NCI-H2107 treated with DMSO at 0.1 percent for 48 hours (cell line): Measurements from ENCODE around the gene ZMYND11.
"Not testable (repeated sequence)": the region's sequence is repeated elsewhere in the genome, so short reads cannot be mapped to it uniquely, and the experiment has no call there.

Experiments
- DNase-seq: peaks from one replicate; lab custom pipeline; 2025; ENCODE audit not compliant: unreplicated experiment; lab: John Stamatoyannopoulos, UW

Gene ZMYND11

GRCh38 chr10:279232-279631 is 144.0 kb downstream of the ZMYND11 start:
- DNase-seq, result no peak

GRCh38 chr10:279655-280054 is 144.4 kb downstream of the ZMYND11 start:
- DNase-seq, result no peak

- DNase-seq, result no peak
Observed at GRCh38 chr10:282294-283139, 147.3 kb downstream of the ZMYND11 start.

GRCh38 chr10:283140-283479 is 147.9 kb downstream of the ZMYND11 start:
- no peak for DNase-seq

GRCh38 chr10:283916-284356 is 148.7 kb downstream of the ZMYND11 start:
- DNase-seq, result no peak

DNA sequence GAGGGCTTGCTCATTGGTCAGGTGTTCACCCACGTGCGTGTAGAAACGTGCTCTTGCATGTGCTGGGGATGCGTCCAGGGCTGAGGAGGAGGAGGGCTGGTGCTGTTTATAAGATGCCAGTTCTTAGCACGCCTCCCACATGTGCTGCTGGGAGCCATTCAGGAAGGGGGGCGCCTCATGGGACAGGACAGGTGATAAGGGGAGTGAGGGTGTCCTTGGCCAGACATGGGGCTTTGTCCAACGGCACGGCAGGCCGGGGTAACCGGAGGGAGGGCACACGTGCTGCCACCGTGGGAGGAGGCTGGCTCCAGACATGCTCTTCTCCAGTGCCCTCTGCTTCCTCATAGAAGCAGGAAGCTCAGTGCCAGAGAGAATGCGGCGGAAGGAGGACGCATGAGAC is 150.0 kb downstream of the ZMYND11 start:
- no peak for DNase-seq

- DNase-seq, result no peak
Observed at GRCh38 chr10:287026-287709, 151.9 kb downstream of the ZMYND11 start.

GRCh38 chr10:287814-288213 is 152.6 kb downstream of the ZMYND11 start:
- no peak for DNase-seq

DNA sequence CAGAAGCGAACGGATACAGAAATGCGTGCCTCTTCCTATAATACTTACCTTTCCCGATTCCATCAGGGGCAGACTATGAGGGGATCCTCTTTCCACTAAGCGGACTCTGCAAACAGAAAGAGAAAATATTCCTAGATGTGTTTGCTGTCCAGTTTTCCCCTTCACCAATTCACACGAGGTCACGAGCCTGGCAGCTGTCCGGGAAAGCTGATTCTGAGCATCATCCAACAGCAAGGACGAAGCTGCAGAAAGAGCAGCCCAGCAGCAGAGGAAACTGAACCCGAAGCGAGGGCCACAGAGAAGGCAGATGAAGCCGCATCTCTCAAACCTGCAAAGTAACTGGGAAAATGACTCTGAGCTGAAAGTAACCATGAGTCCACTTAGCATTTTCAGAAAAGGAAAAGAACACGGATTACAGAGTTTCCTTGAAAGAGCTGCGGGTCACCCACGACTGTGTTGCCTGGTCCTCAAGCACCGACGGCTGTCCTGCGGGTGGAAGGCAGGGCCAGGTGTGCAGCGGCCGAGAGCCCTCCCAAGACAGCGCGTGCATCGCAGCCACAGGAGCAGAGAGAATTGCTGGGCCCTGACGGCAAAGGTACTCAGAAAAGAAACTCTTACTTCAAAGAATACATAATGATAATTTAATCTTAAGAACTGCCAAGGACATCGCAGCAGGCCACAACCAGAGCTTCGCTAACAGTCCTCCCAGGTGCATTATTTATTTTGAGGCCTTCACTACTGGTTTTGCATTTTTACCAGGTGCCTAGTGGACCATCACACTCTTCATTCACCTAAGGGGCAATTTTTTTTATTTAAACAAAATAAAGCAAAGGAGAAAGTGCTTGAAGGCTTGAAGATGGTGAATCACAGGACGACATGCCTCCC is 153.3 kb downstream of the ZMYND11 start:
- DNase-seq, result no peak

DNA sequence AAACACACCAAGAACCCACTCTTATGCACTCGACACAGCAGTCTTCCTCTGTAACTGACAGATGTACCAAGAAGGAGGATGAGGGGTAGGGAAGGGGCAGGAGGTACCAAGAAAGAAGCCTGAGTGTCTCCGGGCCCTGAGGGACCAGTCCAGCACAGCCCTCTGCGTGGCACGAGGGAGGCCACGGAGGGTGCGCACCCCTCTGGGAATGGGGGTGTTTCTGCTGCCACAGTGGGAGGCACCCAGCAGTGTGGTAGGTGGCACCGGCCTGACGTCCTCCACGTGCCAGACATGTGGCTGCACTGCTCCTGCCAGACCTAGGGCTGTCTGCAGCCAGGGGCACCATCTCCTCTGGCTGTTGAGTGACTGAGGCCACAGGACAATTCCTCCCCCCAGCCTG is 154.3 kb downstream of the ZMYND11 start:
- no peak for DNase-seq

DNA sequence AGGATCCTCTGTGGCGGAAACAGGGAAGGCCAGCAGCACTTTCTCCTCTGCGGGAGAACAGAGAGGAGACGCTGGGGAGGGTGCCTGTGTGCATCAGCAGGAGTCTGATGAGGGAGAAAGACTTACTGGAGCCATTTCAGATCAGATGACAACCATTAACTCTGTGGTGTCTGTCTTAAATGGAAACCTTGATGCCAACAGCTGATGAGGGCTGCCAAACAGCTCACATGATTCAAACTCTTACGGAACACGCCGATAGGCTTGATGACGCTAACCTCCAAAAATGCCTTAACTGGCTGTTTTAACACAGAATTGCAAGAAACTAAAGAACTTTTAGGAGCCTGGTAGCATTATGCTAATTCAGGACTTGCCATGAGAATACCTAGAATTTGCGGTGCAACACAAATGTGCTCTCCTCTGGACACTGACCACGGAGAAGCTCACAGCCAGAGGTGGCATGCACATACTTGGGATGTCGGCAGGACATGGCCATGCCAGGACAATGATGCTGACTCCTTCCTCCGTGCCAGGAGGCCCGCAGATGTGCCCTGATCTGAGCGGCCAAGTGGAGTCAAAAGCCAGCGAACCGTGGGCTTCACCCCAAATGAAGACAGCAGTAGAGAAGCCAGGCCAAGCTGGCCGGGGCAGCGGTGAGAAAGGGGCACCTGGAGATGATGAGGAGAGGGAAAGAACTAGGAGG is 154.9 kb downstream of the ZMYND11 start:
- DNase-seq, result no peak

GRCh38 chr10:293636-294035 is 158.4 kb downstream of the ZMYND11 start:
- peak; percentile 47 for DNase-seq

- DNase-seq, result no peak
Observed at GRCh38 chr10:297567-297966, 162.3 kb downstream of the ZMYND11 start.

GRCh38 chr10:298033-298432 is 162.8 kb downstream of the ZMYND11 start:
- DNase-seq, result no peak

GRCh38 chr10:299512-299911 is 164.3 kb downstream of the ZMYND11 start:
- no peak for DNase-seq

DNA sequence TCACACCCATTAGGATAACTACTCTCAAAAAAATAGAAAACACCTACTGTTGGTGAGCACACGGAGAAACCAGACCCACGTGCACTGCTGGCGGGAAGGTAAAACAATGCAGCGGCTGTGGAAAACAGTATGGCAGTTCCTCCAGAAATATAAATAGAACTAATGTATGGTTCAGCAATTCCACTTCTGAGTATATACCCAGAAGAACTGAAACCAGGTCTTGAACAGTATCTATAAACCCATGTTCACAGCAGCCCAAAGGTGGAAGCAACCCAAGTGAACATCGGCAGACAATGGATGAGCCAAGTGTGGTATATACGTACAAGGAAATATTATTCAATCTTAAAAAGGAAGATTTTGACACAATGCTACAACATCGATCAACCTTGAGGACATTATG is 164.7 kb downstream of the ZMYND11 start:
- DNase-seq, result no peak

DNA sequence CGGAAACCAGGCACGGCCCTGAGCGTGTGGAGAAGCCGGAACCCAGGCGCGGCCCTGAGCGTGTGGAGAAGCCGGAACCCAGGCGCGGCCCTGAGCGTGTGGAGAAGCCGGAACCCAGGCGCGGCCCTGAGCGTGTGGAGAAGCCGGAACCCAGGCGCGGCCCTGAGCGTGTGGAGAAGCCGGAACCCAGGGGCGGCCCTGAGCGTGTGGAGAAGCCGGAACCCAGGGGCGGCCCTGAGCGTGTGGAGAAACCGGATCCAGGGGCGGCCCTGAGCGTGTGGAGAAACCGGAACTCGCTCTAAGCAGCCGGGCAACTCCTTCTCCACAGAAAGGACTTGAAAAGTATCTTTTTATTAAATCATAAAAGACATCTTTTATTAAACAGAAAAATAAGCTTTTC is 165.3 kb downstream of the ZMYND11 start:
- DNase-seq, result not testable (repeated sequence)

- DNase-seq, result no peak
Observed at GRCh38 chr10:301536-301935, 166.3 kb downstream of the ZMYND11 start.
